Astrocyte of the hippocampus (primary cell): Measurements from ENCODE around the gene ZFP82.

ENCODE experiments used
- DNase-seq: peaks from one replicate; pipeline ENCODE4 v3.0.0; 2011; ENCODE audit warnings: low read depth, low spot score

The ZFP82 gene

GRCh38 chr19:36373638-36374156 is 44.7 kb downstream of the ZFP82 start:
- no peak for DNase-seq

GRCh38 chr19:36371886-36372285 is 46.6 kb downstream of the ZFP82 start:
- DNase-seq, result no peak

- DNase-seq, result no peak
Measured at GRCh38 chr19:36363845-36364244, 54.6 kb downstream of the ZFP82 start.
